Cortex of kidney (tissue), 1 donor: Measurements from ENCODE around the gene ASTN1.

ENCODE experiments used
- DNase-seq: peaks from one replicate; lab custom pipeline; 2025; lab: John Stamatoyannopoulos, UW

ASTN1 gene

GRCh38 chr1:177163844-177164379, 600 bp downstream of the ASTN1 start:
- DNase-seq: no peak

GRCh38 chr1:177162243-177162642, 2.3 kb downstream of the ASTN1 start:
- no peak for DNase-seq

- no peak for DNase-seq
Observed at GRCh38 chr1:177146499-177146898, 18.0 kb downstream of the ASTN1 start.

DNA sequence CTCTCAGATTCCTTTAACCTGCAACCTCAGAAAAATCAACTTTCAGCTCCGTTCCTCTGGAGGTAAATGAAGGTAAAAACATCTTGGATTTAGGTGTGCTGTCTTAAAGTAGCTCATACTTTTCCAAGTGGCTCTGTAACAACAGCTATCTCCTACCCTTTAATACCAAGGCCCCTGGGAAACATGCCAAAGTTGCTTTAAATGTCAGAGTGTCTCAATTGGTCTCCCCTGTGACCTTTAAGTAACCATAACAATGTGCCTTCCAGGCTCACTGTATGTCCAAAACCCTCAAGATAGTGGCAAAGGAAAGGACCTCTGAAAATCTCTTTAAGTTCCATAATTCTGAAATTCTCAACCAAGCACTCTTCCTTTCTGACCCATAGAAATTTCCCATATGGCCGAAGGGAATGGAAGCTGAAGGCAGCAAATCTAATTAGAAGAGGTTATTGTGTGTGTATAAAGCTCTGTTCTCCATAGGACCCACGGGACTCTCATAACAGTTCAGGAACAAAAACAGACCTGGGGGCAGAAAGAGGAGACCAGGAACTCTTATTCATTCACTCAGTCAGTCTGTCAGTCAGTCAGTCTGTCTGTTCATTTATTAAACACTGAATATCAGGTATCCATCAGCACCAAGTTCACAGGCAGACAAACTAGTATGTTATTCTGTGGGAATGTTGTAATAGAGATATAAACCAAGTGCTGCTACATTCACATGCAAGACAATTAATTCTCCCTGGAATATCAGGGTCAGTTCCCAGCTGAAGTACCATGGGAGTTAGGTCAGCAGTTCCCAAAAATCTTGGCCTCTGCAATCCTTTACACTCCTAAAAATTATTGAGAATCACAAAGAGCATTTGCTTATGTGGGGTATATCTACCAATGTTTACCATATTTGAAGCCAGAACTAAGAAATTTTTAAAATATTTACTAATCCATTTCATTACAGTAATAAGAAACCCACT, 19.1 kb downstream of the ASTN1 start:
- no peak for DNase-seq

GRCh38 chr1:177142791-177143271, 21.7 kb downstream of the ASTN1 start:
- no peak for DNase-seq

DNA sequence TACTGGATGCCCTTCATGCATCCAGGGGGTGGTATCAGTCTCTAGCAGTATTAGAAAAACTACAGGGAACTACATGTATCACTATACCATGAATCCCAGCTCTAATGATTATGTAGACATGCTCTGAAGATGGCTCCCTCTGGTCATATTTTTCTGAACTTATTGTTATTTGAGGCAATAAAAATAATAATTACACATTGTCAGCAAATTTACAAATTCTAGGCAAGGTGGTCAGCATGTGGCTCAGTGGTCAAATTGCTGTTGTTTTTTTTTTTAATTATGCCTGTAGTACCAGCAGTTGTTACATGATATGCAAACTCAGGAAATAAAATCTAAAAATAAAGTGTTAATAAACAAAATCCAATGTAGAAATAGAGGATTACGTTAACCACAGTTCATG, 22.5 kb downstream of the ASTN1 start:
- no peak for DNase-seq

- no peak for DNase-seq
Observed at GRCh38 chr1:177138347-177138746, 26.2 kb downstream of the ASTN1 start.

DNA sequence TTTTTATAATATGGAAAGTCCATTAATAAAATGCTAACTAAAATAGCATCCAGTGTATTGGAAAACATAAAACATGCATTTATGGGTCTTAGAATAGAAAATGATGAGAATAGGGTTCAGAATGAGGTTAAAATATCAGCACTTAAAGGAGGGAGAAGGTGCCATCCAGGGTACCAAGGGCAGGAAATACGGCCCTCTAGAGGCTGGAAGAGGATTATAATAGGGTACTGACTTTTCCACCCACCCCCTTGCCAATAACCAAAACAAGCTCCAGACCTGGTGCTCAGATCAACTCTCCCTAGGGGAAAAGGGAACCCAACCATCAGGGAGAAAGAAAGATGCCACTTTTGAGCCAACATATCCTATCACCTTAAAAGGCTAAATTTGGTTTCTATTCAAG, 26.7 kb downstream of the ASTN1 start:
- no peak for DNase-seq

- DNase-seq: no peak
Observed at GRCh38 chr1:177135250-177135649, 29.3 kb downstream of the ASTN1 start.

- DNase-seq: no peak
Observed at GRCh38 chr1:177133977-177134538, 30.5 kb downstream of the ASTN1 start.

DNA sequence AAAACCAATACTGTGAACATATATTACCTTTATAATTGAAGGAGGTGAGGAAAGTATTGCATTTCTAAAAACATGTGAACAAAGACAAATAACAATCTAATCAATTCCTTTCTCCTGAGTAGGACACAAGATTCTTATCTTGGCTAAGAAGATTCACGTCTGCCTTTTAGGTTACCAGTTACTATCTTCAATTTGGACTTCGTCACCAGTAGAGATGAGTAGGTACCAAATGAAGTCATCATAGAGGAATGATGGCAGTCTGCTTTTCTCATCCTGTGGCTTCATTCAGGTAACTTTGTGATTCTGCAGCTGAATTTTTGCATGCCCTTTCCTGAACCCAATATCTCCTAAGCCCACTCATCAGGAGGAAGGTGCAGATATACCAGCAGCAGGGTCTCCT, 32.4 kb downstream of the ASTN1 start:
- no peak for DNase-seq

- no peak for DNase-seq
Observed at GRCh38 chr1:177131723-177132122, 32.8 kb downstream of the ASTN1 start.

DNA sequence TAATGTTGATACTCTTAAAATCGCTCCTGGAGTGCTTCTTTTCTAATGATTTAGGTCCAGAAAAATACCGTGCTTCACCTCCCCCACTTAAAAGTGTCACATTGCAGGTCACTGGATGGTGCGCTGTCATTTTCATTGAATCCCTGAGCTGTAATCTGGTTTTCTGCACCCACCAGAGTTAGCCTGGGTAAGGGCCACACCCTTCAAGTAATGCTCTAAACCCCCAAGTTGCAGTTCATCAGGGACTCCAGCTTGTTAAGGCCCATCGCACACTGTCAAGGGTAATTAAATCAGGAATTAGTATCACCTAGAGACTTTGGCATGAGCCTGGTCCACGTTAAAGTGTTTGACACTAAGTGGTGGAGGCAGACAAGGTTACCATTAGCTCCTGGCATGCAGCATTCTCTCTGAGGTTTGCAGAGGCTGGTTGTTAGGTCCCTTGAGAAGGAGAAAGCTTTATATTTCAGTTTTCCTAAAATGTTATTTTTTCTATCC, 34.0 kb downstream of the ASTN1 start:
- no peak for DNase-seq

DNA sequence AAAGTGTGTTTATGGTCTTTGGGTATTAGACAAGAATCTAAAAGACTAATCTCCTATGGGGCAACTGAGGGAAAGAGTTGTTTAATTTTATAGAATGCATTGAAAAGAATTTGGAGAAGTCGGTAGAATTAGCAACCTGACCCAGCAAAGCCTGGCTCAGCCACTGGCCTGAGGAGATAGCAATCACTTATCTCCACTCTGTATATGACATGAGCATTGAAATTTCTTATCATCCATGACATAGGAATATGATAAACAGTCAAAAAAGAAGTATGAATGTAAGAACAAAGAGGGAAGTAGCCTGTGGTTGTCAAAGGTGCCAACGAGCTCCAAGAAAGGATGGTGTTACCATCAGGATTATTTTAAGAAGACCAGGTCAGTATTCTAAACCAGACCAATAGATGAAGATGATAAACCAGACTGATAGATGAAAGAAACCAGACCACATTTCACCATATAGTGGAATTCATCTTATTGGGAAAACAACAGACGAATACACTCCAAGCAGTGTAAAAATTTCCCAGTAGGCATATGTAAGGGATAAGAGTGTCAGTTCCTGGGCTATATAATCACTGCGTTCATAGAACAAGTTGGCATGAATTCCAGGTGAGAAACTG, 35.7 kb downstream of the ASTN1 start:
- DNase-seq: no peak

- DNase-seq: no peak
Observed at GRCh38 chr1:177126267-177126666, 38.2 kb downstream of the ASTN1 start.

DNA sequence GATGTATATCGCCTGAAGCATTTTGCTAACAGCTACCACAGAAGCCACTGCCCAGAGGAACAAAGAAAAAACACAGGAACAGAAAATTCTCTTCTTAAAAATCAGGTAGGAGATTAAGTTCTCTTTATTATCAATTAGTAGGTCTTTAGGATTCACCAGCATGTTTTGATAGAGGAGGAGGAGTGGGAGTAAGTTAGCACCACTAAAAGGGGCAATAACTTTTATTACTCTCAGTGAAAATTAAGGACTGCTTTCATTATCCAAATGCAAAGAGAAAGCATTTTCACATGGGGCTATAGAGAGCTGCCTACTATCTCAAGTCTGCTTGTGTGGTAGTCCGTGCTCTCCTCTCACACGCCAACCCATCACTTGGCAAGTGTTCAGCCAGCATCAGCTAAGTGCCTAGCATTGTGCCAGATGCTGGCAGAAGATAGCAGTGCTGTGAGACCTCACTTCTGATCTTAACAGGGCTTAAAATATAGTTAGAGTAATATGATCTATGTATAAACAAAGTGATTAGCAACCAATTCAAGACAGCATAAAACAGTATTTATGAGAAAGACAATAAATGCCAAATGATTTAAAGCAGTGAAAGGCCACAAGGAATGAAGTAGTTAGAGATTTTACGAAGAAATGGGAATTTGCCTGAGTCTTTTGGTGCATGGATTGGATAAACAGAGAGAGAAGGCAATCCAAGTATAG, 39.8 kb downstream of the ASTN1 start:
- no peak for DNase-seq

- no peak for DNase-seq
Observed at GRCh38 chr1:177122461-177123251, 41.9 kb downstream of the ASTN1 start.

GRCh38 chr1:177119311-177119710, 45.2 kb downstream of the ASTN1 start:
- no peak for DNase-seq

- DNase-seq: no peak
Observed at GRCh38 chr1:177118901-177119300, 45.6 kb downstream of the ASTN1 start.

DNA sequence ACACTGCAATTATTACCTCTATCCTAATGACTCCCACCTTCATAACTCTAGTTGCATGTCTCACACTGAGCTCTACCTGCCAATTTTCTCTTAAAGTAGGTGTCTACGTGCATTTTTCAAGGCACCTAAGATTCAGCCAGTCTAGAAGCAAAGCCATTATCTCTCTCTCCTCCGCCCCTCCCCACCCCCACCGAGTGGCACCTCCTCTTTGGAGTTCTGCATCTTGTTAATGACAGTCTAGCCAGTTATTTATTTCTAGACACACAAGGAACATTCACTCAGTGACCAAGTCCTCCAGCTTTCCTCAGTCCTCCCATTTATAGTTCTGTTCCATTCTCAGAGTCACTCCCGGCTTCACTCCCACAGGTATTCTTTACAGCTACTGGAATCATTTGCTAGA, 47.6 kb downstream of the ASTN1 start:
- DNase-seq: no peak
